Caco-2 (cell line): ENCODE measurements around the gene CLPSL2. TPM values are rescaled to one million over a fixed set of nuclear protein-coding genes. Genes with fewer than 3 reads are reported as not detected.

Experiments used
- BruUV-seq: library from RNA; stranded (reverse); fragments of 400-500 nt; replicated peaks from 2 replicates; lab custom pipeline; 2021; lab: Mats Ljungman, UMichigan
- CTCF ChIA-PET: fragments of 300-600 bp; sonication (Branson Sonifier 250); formaldehyde crosslinking; loops from one replicate; lab custom pipeline; 2022; ENCODE audit warnings: antibody characterized with exemption; lab: Charles Lee
- POLR2A ChIA-PET: fragments of 300-600 bp; sonication (Branson Sonifier 250); formaldehyde crosslinking; loops from one replicate; lab custom pipeline; 2022; ENCODE audit warnings: antibody characterized with exemption; lab: Charles Lee
- DNase-seq, 2 experiments: peaks; one replicate each; pipeline versions ENCODE4 v3.0.0 to v3.0.0-alpha.2; 2020 to 2022
- H3K27me3 ChIP-seq: replicated peaks from 2 replicates; pipeline ENCODE4 v1.6.0; 2011; ENCODE audit warnings: low read length; ENCODE audit not compliant: control insufficient read depth, insufficient read depth
- H3K36me3 ChIP-seq: 2 replicates; pipeline ENCODE4 v1.5.1; 2011; ENCODE audit warnings: low read length; ENCODE audit not compliant: control insufficient read depth, insufficient read depth
- H3K4me1 ChIP-seq: fragments of 250-450 bp; sonication (Bioruptor Pico); 2 replicates; pipeline ENCODE4 v1.5.1; 2020; ENCODE audit warnings: mild to moderate bottlenecking
- H3K4me3 ChIP-seq: 2 replicates; pipeline ENCODE4 v1.5.1; 2011; ENCODE audit warnings: low read depth, mild to moderate bottlenecking, control low read depth, low read length
- H3K9me3 ChIP-seq: fragments of 250-450 bp; sonication (Bioruptor Pico); 2 replicates; pipeline ENCODE4 v1.5.1; 2020; ENCODE audit warnings: mild to moderate bottlenecking, moderate library complexity
- H3K27ac Mint-ChIP-seq: one replicate; pipeline ENCODE4 v1.8.0; 2022; ENCODE audit warnings: mixed read lengths; ENCODE audit not compliant: unreplicated experiment
- H3K27me3 Mint-ChIP-seq: one replicate; pipeline ENCODE4 v1.8.0; 2022; ENCODE audit warnings: mixed read lengths; ENCODE audit not compliant: insufficient read depth, unreplicated experiment
- H3K36me3 Mint-ChIP-seq: one replicate; pipeline ENCODE4 v1.8.0; 2022; ENCODE audit warnings: mild to moderate bottlenecking, mixed read lengths; ENCODE audit not compliant: insufficient read depth, unreplicated experiment
- H3K4me1 Mint-ChIP-seq: one replicate; pipeline ENCODE4 v1.8.0; 2022; ENCODE audit warnings: low read depth, mixed read lengths; ENCODE audit not compliant: unreplicated experiment
- H3K4me3 Mint-ChIP-seq: one replicate; pipeline ENCODE4 v1.8.0; 2022; ENCODE audit warnings: mild to moderate bottlenecking, moderate library complexity, mixed read lengths; ENCODE audit not compliant: unreplicated experiment
- H3K9me3 Mint-ChIP-seq: one replicate; pipeline ENCODE4 v1.8.0; 2022; ENCODE audit warnings: mixed read lengths; ENCODE audit not compliant: unreplicated experiment
- CTCF ChIP-seq, 2 experiments: fragments of 200-600 bp in 1 of 2; IDR thresholded peaks; 1 replicate in 1 of 2; 2 replicates in 1 of 2; pipeline versions ENCODE4 v1.5.1 to v1.8.0; 2011 to 2022; ENCODE audit warnings: antibody characterized with exemption in 1 of 2, control low read depth in 1 of 2, inconsistent platforms in 1 of 2, low read depth in 1 of 2, low read length in 1 of 2, mild to moderate bottlenecking in 1 of 2, moderate library complexity in 1 of 2; ENCODE audit not compliant: insufficient read depth in 1 of 2, severe bottlenecking in 1 of 2, unreplicated experiment in 1 of 2
- intact Hi-C: fragments of 100-400 bp; cut with micrococcal nuclease; formaldehyde crosslinking; loops from one replicate; pipeline ENCODE4 v1.10.0; 2022; ENCODE audit not compliant: unreplicated experiment
- total RNA-seq: library from RNA; stranded (reverse); gene quantifications from 2 replicates; pipeline ENCODE4 v1.2.3, GENCODE V29; 2022

CLPSL2 gene
- total RNA-seq, 1 experiment from 2014 or later = 2.0 TPM

GRCh38 chr6:35755278-35755924, 21.0 kb upstream of the CLPSL2 start:
- intact Hi-C loops = no loop called here
- no TSS peak for BruUV-seq
- H3K4me3 Mint-ChIP-seq = no peak overlapping the region
- peaks cover 6% of the 10 kb centered on the region for H3K27me3 Mint-ChIP-seq
- H3K27me3 ChIP-seq = no peaks in the 10 kb centered on the region
- H3K27ac Mint-ChIP-seq = no peak overlapping the region
- POLR2A ChIA-PET = no interaction called here
- no peaks in the 10 kb centered on the region for H3K36me3 ChIP-seq
- no peak overlapping the region for H3K4me3 ChIP-seq
- H3K9me3 Mint-ChIP-seq = no peaks in the 10 kb centered on the region
- no peaks in the 10 kb centered on the region for H3K36me3 Mint-ChIP-seq
- H3K4me1 Mint-ChIP-seq = no peaks in the 10 kb centered on the region
- CTCF ChIA-PET = no interaction called here
- no peaks in the 10 kb centered on the region for H3K4me1 ChIP-seq
- DNase-seq = no peak
- no peak for TF ChIP-seq CTCF (IDR thresholded peaks at IDR 0.05; ENCODE audit: insufficient read depth in 1 of 2, low read depth in 1 of 2, low read length in 1 of 2, severe bottlenecking in 1 of 2, unreplicated experiment in 1 of 2)
- H3K9me3 ChIP-seq = no peaks in the 10 kb centered on the region

GRCh38 chr6:35757456-35758123, 18.8 kb upstream of the CLPSL2 start:
- Histone ChIP-seq H3K9me3 (no peaks in the 10 kb centered on the region), H3K4me1 (no peaks in the 10 kb centered on the region), H3K4me3 (no peak overlapping the region), H3K36me3 (no peaks in the 10 kb centered on the region), H3K27me3 (no peaks in the 10 kb centered on the region)
- Mint-ChIP-seq H3K27ac (no peak overlapping the region), H3K4me1 (no peaks in the 10 kb centered on the region), H3K4me3 (no peak overlapping the region), H3K36me3 (no peaks in the 10 kb centered on the region), H3K9me3 (no peaks in the 10 kb centered on the region), H3K27me3 (peaks cover 6% of the 10 kb centered on the region)
- TF ChIP-seq CTCF (IDR thresholded peaks at IDR 0.05; ENCODE audit: insufficient read depth in 1 of 2, low read depth in 1 of 2, low read length in 1 of 2, severe bottlenecking in 1 of 2, unreplicated experiment in 1 of 2) = peak; percentile 26 to 42
- POLR2A ChIA-PET = no interaction called here
- no TSS peak for BruUV-seq
- peak in 1 of 2 experiments; percentile 26 for DNase-seq
- intact Hi-C loops = no loop called here
- CTCF ChIA-PET = interaction anchor here (0.6 to 1.2 kb wide), 2 partner anchors 169 to 235 kb away, joined by 6 to 8 read pairs; no protein-coding TSS in a partner anchor

GRCh38 chr6:35759426-35759825, 17.0 kb upstream of the CLPSL2 start:
- Histone ChIP-seq H3K36me3 (no peaks in the 10 kb centered on the region), H3K9me3 (no peaks in the 10 kb centered on the region), H3K27me3 (no peaks in the 10 kb centered on the region), H3K4me1 (no peaks in the 10 kb centered on the region), H3K4me3 (no peak overlapping the region)
- ChIA-PET POLR2A (no interaction called here), CTCF (no interaction called here)
- Mint-ChIP-seq H3K27me3 (peaks cover 12% of the 10 kb centered on the region), H3K4me1 (peaks cover 13% of the 10 kb centered on the region), H3K9me3 (no peaks in the 10 kb centered on the region), H3K36me3 (peaks cover 5% of the 10 kb centered on the region), H3K27ac (no peak overlapping the region), H3K4me3 (no peak overlapping the region)
- intact Hi-C loops = no loop called here
- no peak for DNase-seq
- BruUV-seq = no TSS peak
- TF ChIP-seq CTCF (IDR thresholded peaks at IDR 0.05; ENCODE audit: insufficient read depth in 1 of 2, low read depth in 1 of 2, low read length in 1 of 2, severe bottlenecking in 1 of 2, unreplicated experiment in 1 of 2) = no peak
